8988T (cell line): ENCODE results near the gene SIGLEC8.
"Not testable (repeated sequence)": the region's sequence is repeated elsewhere in the genome, so short reads cannot be mapped to it uniquely, and the experiment has no call there.

Experiments used
- DNase-seq: peaks from one replicate; pipeline ENCODE4 v3.0.0; 2011

The SIGLEC8 gene

DNA sequence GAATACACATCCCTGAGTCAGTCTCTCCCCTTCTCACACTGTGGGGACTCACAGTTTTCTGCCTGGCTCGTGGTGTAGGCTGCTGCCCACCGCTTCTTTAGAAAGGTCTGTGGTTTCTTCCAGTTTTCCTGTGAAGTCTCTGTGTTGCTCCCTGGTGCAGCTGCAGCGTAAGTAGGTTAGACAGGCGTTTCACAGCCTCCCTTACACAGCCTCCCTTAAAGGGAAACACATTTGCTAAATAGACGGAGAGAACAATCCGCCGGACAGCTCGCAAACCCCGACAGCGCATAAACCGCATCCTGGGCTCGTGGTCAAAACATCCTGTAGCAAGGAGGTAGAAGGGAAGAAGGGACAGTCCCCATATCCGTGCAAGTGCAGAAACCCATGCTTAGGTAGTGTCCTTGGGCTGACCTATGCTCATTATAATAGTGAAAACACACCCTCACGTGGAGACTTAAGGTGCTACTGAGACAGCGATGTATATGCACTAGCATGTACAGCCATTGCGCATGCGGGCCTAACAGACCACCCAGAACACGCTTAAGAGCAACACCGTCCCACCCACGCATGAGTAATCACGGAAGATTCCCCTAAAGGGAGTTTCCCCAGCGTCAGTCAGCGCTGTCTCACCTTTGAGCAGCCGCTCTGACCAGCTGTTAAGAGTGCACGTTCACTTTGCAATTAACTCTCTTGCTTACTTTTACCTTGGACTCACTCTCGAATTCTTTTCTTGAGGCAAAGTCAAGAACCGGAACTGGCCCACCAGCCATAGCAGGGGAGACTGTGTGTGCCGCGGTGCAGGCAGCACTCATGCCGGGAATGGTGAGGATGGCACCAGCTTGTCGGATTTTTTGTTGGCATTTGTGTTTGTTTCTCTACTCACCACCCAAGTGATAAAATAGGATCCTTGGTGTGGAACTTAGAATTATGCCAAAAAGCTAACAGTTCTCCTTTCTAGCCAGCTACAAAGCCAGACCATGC, 16.6 kb downstream of the SIGLEC8 start:
- DNase-seq: no peak

DNA sequence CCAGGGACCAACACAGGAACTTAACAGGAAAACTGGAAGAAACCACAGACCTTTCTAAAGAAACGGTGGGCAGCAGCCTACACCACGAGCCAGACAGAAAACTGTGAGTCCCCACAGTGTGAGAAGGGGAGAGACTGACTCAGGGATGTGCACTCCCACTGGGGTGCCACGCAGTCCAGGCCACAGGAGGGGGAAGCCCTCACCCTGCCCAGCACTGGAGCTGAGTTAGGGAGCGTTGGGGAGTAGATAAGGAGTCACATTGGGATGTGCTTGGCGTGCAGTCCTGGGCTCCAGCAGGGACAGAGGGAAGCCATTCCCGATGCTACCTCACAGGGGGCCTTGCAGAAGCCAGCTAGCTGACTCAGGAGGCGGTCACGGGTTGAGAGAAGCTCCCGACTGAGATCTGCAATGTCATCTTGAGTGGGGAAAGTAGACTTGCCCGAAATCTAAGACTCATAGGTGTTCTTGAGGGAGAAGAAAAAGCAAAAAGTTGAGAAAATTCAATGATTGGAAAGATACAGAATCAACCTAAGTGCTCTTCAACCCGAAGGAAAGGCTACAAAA, 17.3 kb downstream of the SIGLEC8 start:
- no peak for DNase-seq

DNA sequence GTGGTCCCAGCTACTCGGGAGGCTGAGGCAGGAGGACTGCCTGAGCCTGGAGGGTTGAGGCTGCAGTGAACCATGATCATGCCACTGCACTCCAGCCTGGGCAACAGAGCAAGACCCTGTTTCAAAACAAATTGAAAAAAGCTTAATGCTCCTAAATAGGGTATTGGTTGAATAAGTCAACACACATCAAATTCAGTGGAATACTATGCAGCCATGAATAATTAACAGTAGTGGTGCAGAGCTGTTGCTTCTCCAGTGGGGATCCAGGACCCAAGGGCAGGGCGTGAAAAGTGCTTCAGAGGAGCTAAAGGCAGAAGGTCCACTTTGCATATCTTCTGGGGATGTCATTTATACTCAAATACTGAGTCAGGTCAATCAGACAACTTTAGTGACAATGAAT, 18.2 kb downstream of the SIGLEC8 start:
- no peak for DNase-seq

DNA sequence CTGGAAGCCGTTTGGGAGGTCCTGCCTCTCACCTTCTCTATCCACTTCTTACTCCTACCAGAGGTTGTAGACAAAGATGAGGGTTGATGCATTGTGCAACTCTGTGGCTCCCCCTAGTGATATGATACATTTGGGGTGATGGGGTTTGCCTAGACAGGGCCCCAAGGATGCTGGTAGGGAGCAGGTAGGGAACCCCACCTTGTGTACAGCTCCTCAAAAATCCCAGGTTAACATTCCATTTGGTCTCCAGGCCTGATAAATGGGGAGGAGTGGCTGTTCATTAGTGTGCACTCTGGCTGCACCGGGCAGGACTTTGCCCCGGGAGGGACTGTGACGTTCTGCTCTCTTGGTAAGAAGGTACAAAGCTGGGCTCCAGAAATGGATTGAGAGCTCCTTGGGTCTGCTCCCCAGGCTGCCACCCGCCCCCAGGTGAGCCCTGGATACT, 19.2 kb downstream of the SIGLEC8 start:
- no peak for DNase-seq

DNA sequence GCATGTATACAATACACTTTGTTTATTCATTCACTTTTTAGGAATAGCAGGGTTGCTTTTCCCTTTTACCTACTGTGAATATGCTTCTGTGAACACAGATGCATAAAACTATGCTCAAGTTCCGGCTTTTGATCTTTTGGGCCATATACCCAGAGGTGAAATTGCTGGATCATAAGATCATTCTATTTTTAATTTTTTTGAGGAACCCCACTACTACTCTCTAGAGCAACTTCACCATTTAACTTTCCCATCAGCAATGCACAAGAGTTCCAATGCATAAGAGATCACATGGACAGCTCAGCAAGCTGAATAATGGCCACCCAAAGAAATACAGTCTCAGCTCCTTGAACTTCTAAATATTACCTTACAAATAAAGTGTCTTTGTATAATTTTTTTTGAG, 23.8 kb downstream of the SIGLEC8 start:
- no peak for DNase-seq

DNA sequence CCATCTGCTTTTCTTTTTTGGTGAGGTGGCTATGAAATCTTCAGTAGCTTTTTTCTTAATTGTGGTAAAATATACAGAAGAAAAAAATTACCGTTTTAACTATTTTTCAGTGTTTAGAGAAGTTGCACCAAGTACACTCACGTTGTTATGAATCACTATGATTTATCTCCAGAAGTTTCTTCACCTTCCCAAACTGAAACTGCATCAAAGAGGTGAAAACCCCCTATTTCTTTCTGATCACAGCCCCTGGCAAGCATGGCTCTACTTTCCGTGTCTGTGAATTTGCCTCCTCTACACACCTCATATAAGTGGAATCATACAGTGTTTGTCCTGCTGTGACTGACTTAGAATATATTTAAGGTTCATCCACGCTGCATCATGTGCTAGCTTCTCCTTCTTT, 25.2 kb downstream of the SIGLEC8 start:
- DNase-seq: no peak

DNA sequence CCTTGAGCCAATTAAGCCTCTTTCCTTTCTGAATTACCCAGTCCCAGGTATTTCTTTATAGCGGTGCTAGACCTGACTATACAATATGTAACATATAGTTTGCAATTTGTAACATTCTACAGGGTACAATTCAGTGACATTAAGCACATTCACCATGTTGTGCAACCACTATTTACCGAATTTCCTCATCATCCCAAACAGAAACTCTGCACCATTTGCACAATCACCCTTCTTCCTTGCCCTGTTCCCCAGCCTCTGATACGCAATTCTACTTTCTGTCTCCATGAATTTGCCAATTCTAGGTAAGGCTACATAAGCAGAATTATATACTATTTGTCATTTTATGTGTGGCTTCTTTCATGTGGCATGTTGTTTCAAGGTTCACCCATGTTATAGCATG, 27.1 kb downstream of the SIGLEC8 start:
- DNase-seq: no peak

DNA sequence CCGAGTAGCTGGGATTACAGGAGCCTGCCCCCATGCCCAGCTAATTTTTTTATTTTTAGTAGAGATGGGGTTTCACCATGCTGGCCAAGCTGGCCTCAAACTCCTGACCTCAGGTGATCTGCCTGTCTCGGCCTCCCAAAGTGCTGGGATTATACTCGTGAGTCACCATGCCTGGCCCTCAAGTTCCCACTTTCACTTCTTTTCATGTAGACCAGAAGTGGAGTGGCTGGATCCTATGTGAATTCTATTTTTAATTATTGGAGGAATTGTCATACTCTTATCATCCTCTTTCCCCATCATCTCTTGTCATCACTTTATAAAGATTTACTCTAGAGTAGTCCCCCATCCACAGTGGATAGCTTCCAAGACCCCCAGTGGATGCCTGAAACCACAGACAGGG, 28.0 kb downstream of the SIGLEC8 start:
- DNase-seq: no peak

DNA sequence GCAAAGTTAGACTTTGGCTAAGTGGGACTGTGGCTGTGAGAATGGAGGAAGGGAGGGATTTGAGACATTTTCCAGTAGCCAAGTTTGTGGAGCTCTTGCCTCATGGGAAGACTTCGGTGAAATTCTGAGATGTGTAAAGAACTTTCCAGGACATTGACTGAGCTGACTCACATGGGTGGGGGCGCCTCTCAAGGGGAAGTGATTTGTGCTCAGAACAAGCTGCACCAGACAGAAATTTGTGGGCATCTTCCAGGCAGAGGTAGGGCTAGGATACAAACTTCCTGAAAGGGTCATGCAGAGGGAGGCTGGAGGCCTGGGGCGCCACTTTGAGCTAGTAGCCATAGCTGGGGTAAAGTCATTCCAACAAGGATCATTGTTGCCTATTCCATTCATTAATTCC, 31.1 kb downstream of the SIGLEC8 start:
- no peak for DNase-seq

DNA sequence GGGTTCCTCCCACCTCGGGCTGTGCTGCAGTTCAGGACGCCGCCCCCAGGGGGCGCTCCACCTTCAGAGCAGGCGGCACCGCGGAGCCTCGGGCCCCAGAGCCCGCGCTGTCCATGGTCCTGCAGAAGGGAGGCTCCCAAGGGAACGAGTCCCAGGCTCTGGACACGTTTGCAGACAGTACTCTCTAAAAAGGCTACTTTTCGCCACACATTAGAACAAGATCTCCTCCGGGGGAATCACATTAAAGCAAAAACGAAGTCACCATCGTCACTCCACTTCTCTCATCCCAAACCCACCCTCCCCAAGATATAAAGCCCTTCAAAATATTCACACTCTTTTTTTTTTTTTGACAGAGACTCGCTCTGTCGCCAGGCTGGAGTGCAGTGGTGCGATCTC, 36.2 kb downstream of the SIGLEC8 start:
- DNase-seq: peak; percentile 68

DNA sequence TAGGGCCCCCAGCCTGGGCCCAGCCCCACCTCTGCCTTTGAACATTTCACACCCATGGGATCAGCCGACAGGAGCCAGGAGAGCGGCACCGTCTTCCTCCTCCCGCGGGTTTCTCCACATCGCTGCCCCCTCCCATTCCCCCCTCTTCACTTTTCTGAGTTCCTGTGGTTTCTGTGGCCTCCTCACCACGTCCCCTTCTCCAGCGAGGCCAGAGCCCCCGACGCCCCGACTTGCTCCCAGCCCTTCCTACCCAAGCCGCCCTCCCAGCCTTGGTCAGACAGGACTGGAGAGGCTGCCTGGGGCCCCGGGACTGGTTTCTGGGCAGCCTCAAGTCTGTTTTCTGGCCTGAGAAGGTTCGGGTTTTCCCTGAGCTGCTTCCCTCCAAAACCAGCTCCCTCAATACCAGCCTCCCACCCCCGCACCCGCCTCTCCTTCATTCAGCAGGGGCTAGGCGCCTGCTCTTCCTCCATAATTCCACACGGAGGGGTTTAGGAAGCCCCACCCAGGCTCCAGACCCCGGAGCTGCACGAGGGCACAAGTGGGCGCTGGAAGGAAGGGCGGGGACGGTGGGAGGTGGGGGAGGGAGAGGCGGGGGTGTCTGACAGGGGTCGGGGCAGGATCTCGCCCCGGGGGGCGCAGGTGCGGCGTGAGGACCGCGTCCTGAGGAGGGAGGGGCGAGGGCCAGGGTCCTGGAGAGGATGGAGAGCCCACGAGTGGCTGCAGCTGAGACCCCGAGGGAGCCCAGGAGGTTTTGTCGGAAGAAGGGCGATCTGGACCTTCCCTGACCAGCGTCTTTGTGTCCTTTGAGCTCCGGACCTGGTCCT, 36.8 kb downstream of the SIGLEC8 start:
- no peak for DNase-seq

DNA sequence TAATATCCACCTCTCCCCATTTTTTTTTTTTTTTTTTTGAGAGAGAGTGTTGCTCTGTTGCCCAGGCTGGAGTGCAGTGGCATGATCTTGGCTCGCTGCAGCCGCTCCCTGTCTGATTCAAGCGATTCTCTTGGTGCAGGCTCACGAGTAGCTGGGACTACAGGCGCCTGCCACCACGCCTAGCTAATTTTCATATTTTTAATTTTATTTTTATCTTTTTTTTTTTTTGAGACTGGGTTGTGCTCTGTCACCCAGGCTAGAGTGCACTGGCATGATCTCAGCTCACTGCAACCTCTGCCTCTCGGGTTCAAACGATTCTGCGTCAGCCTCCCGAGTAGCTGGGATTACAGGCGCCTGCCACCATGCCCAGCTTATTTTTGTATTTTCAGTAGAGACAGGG, 37.7 kb downstream of the SIGLEC8 start:
- not testable (repeated sequence) for DNase-seq

DNA sequence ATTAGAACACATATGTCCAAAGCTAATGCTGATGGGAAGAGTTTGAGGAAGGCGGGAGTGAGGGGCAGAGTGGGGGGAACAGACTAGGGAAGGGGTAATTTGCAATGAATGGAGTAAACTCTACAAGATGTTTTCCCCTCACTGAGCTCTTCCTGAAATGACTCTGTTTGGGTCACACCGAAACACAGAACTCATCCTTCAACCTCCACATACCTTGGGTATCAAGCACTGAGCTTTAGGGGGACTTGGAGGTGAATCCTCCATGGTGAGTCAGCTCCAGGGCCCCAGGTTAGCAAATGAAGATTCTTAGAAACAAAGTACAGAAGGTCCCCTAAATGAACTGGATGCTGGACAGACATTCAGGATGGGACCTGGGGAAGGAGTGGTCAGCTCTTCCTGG, 39.5 kb downstream of the SIGLEC8 start:
- no peak for DNase-seq

DNA sequence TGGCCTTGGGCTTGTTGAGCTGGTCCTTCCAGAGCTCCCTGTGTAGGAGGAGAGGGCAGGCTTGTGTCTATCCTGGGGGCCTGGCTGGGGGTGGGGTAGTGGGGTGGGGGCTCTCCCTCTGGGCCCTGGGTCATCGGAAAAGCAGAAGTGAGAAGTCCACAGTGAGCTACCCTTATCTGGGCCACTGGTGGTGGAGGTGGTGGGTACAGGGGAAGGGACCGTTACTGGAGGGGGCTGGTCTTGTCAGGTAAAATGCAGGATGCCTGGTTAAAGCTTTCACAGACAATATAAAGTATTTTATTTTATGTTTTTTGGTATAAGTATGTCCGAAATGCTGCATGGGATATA, 40.5 kb downstream of the SIGLEC8 start:
- DNase-seq: no peak

DNA sequence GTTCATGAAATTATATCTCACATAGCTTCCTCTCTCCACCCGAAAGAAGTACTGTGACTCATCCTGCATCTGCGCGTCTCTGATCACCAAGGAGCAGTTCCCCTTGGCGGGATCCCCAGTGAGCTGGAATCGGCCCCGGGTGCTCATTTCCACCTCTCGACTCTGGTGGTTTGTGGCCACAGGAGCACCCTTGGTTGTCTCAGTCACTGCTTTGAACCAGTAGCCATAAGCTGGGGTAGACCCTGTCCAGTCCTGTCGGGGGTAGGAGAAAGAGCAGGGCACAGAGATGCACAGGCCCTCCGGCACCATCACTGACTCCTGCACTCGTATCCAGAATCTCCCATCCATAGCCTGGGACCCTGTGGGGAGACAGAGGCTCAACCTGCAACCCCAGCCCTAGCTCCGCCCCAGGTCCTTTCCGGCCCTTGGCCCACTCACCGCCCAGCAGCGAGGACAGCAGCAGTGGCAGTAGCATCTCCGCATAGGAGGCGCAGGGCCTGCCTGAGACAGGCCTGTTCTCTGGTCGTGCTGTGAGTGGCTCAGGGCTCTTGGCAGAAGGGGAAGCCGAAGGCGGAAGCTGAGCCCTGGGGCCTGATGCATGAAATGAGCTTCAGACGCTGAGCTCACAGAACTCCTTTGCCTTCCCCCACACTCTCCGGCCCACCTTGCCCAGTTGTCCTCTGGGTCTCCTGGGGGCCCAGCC, 41.0 kb downstream of the SIGLEC8 start, which contains the start of gene SIGLEC10:
Gene SIGLEC10, minus strand, starts transcription at position 536 of the 703 bp plus-strand sequence. Its CDS starts 61 bp downstream, at position 475.
- DNase-seq: no peak

DNA sequence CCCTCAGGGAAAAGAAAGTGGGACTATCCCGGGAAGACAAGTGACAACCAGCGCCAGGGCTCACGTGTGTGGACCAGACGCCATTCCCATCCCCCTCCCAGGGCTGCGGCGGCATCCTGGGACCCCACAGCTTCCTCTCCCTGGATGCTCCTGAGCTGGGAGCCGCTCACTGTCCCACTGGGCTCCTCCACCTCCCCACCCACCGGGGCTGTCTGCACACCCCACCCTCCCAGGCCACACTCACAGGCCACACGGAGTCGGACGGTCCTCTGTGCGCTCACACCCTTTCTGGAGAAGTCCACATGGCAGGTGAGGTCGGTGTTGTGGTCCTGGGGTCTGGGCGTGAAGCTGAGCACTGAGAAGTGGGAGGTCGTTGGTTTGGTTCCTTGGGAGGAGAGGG, 41.8 kb downstream of the SIGLEC8 start:
- DNase-seq: not testable (repeated sequence)

DNA sequence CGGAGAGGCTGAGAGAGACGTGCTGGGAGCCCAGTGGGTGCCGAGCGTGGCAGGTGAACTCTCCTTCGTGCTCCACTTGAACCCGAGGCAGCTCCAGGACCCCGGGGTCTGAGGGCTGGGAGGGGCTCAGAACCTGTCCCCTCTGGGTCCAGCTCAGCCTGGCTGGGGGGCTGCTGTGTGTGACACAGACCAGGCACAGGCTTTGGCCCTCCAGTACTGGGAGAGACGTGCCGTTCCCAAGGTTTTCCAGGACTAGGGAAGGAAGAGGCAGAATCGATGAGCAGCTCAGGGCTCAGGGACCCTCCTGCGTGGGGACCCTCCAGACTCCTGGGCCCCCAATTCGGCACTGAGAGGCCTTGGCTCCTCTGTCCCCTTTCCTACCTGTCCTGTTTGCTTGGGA, 43.1 kb downstream of the SIGLEC8 start:
- no peak for DNase-seq

DNA sequence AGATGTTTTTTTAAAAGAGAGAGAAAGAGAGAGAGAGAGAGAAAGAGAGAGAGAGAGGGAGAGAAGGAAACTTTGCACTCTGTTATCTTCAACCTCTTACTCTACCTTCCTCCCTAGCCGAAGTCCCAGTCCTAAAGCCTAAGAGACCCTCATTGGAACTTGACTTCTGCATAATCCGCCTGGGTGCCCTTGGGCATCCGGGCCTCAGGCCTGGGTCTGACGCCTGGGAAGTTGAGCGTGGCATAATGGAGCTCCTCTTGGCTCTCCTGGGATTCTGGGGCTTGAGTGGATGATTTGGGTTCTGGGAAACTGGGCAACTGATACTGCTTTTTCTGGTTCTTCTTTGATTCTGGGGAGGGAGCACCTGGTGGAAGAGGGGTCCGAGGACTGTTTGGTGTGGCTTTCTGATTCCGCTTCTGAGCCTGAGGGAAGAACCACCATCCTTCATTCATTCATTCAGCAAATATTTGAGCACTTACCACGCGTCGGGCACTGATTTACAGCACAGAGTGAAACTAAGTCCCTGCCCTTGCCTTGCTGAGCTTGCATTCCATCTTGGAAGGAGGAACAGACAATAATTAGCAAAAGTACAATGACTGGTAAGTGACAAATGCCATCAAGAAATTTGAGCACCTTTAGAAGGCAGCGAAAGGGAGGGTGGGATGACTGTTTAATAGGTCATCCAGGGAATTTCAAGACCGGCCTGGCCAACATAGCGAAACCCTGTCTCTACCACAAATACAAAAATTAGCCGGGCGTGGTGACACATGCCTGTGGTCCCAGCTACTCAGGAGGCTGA, 47.1 kb downstream of the SIGLEC8 start:
- no peak for DNase-seq

DNA sequence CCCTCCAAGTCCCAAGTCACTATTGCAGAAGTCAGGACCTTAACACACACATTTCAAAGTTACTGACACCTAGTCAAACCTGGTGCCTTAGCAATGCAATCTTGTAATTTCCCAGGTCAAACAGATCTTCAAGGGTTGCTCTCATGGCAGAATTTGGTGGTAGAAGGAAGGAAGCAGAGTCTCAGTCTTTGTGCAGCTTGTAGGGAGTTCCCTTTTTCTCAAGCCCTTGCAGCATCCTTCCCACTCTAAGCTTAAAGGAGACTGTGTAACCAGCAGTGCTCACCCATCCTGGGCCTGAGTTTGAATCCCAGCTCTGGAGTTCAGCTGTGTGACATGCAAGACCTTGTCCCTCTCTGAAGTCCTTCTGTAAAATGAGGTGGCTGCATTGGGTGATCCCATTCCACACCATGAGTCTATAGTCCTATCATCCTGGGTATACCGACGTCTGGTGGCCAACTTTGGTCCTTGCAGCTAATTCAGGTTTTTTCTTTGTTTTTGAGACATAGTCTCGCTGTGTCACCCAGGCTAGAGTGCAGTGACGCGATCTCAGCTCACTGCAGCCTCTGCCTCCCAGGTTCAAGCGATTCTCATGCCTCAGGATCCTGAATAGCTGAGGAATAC, 50.6 kb downstream of the SIGLEC8 start:
- peak; percentile 45 for DNase-seq

DNA sequence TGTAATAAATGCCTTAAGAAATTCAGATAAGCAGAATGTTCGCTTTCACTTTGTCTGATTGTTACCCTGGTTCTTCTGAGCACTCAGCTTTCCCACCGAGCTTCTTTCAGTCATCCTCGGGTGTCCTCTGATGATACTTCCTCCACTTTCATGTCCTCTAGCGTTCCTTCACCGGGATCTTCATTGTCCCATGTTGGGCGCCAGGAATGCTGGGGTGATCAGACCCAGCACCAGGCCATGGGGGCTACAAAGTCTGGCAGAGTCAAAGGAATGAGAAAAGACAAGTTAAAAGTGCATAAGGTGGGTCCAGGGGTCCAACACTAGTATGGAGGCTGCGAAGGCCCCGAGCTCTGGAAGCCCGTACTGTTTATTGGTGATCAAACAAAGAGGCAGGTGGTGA, 56.1 kb downstream of the SIGLEC8 start:
- DNase-seq: no peak
